ENCODE results near the gene BHLHE23. TPM values are rescaled to one million over a fixed set of nuclear protein-coding genes. Genes with fewer than 3 reads are reported as not detected.

The BHLHE23 gene
- total RNA-seq, 2 donors from 2014 or later: not detected

GRCh38 chr20:62978561-62978943, 28.2 kb downstream of the BHLHE23 start:
- ATAC-seq (ENCODE audit: insufficient number of reproducible peaks, low FRiP score, low read depth): no peak
- DNase-seq (ENCODE audit: low spot score): no peak

GRCh38 chr20:62977613-62978560, 28.9 kb downstream of the BHLHE23 start:
- ATAC-seq (ENCODE audit: insufficient number of reproducible peaks, low FRiP score, low read depth) (no peak), DNase-seq (ENCODE audit: low spot score) (no peak)
- no peaks in the 10 kb centered on the region for H3K27me3 ChIP-seq (replicated peaks; ENCODE audit: insufficient read depth)
- H3K36me3 ChIP-seq: no peaks in the 10 kb centered on the region
- H3K27ac ChIP-seq: no peak overlapping the region
- no peak for TF ChIP-seq CTCF (IDR thresholded peaks at IDR 0.05)
- no peaks in the 10 kb centered on the region for H3K9me3 ChIP-seq
- no peak overlapping the region for H3K4me3 ChIP-seq
- peaks cover 2 to 6% of the 10 kb centered on the region in 2 donors for H3K4me1 ChIP-seq (ENCODE audit: control insufficient read depth in 1 of 2, low read depth in 2 of 2)

More at GRCh38 chr20:62978561-62978943, 28.2 kb downstream of the BHLHE23 start:
- Histone ChIP-seq H3K4me1 (ENCODE audit: control insufficient read depth in 1 of 2, low read depth in 2 of 2) (no peaks in the 10 kb centered on the region), H3K27ac (no peak overlapping the region), H3K27me3 (replicated peaks; ENCODE audit: insufficient read depth) (no peaks in the 10 kb centered on the region), H3K4me3 (no peak overlapping the region), H3K36me3 (no peaks in the 10 kb centered on the region), H3K9me3 (no peaks in the 10 kb centered on the region)
- TF ChIP-seq CTCF (IDR thresholded peaks at IDR 0.05): no peak

DNA sequence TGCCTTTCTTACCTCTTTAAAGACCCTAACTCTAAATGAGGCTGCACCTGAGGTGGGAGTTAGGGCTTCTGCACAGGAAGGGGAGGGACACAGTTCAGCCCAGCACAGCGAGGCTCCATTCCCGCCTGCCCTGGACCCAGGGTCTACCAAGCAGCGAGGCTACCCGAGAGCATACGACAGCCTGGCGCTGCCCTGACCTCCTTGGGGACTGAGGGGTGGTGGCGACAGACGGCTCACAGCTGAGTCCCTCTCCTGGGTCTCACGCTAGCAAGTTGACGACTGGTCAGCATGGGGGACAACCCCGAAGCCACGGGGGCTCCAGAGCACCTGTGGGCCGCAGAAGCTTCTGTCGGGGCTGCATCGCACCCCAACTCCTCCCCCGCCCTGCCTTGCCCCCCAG, 29.9 kb downstream of the BHLHE23 start:
- no peak for TF ChIP-seq CTCF (IDR thresholded peaks at IDR 0.05)
- DNase-seq (ENCODE audit: low spot score): no peak
- ATAC-seq (ENCODE audit: insufficient number of reproducible peaks, low FRiP score, low read depth): no peak
- H3K27me3 ChIP-seq (replicated peaks; ENCODE audit: insufficient read depth): no peaks in the 10 kb centered on the region
- peaks cover 6 to 11% of the 10 kb centered on the region in 2 donors for H3K4me1 ChIP-seq (ENCODE audit: control insufficient read depth in 1 of 2, low read depth in 2 of 2)
- H3K9me3 ChIP-seq: no peaks in the 10 kb centered on the region
- no peaks in the 10 kb centered on the region for H3K36me3 ChIP-seq
- no peak overlapping the region for H3K27ac ChIP-seq
- no peak overlapping the region for H3K4me3 ChIP-seq

- Histone ChIP-seq H3K27me3 (replicated peaks; ENCODE audit: insufficient read depth) (no peaks in the 10 kb centered on the region), H3K4me3 (no peak overlapping the region), H3K27ac (no peak overlapping the region), H3K9me3 (no peaks in the 10 kb centered on the region), H3K36me3 (no peaks in the 10 kb centered on the region), H3K4me1 (ENCODE audit: control insufficient read depth in 1 of 2, low read depth in 2 of 2) (peaks cover 6 to 11% of the 10 kb centered on the region in 2 donors)
- DNase-seq (ENCODE audit: low spot score): no peak
- ATAC-seq (ENCODE audit: insufficient number of reproducible peaks, low FRiP score, low read depth): no peak
- TF ChIP-seq CTCF (IDR thresholded peaks at IDR 0.05): no peak
These were observed 30.8 kb downstream of the BHLHE23 start for GRCh38 chr20:62975812-62976508.

- no peak for TF ChIP-seq CTCF (IDR thresholded peaks at IDR 0.05)
- DNase-seq (ENCODE audit: low spot score) (no peak), ATAC-seq (ENCODE audit: insufficient number of reproducible peaks, low FRiP score, low read depth) (no peak)
- Histone ChIP-seq H3K9me3 (no peaks in the 10 kb centered on the region), H3K27ac (no peak overlapping the region), H3K4me3 (no peak overlapping the region), H3K36me3 (no peaks in the 10 kb centered on the region), H3K4me1 (ENCODE audit: control insufficient read depth in 1 of 2, low read depth in 2 of 2) (peaks cover 6 to 11% of the 10 kb centered on the region in 2 donors), H3K27me3 (replicated peaks; ENCODE audit: insufficient read depth) (no peaks in the 10 kb centered on the region)
These were observed 31.5 kb downstream of the BHLHE23 start for GRCh38 chr20:62975251-62975760.

Measured in thoracic aorta (tissue), 2 donors.